Measurements from ENCODE around the gene CBARP.

DNA sequence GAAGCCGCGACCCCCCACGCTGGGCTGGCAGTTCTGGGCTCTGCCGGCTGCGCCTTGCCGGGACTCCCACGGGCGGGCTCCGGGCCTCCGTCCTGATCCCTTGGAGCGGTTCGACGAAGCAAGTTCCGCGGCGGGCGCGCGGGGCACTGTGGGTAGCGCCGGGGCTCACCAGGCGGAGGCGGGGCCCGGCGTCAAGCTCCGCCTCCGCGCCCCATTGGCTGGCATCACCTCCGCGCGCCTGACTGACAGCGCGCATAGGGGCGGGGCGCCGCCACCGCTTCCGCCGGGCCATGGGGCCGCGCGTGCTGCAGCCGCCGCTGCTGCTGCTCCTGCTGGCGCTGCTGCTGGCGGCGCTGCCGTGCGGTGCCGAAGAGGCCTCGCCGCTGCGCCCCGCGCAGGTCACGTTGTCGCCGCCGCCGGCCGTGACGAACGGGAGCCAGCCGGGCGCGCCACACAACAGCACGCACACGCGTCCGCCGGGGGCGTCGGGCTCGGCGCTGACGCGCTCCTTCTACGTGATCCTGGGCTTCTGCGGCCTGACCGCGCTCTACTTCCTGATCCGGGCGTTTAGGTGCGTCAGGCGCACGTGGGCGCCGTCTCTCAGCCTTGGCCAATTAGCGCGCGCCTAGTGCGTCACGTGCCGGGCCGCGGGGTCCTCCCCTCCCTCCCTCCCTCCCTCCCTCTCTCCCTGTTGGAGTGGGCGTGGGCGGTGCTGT is 37.6 kb upstream of the CBARP start, which contains the start of gene FAM174C:
- TF ChIP-seq EZH2phosphoT487 (IDR thresholded peaks at IDR 0.05; ENCODE audit: insufficient read depth, low read depth) (no peak), EZH2 (IDR thresholded peaks at IDR 0.05; ENCODE audit: insufficient read depth, poor library complexity, severe bottlenecking) (no peak)

All from GM23248 (cell line).